Chondrocyte (in vitro differentiated cells): ENCODE data around the gene PBX1. TPM values are rescaled to one million over a fixed set of nuclear protein-coding genes. Genes with fewer than 3 reads are reported as not detected.

Source experiments
- DNase-seq: peaks from one replicate; pipeline ENCODE4 v3.0.0; 2021; ENCODE audit warnings: mixed read lengths, low spot score
- H3K27ac Mint-ChIP-seq: one replicate; pipeline ENCODE4 v1.8.0; 2021; ENCODE audit warnings: mild to moderate bottlenecking, moderate library complexity, mixed read lengths; ENCODE audit not compliant: unreplicated experiment
- H3K27me3 Mint-ChIP-seq: 2 replicates; pipeline ENCODE4 v1.8.0; 2021; ENCODE audit warnings: low read depth, mixed read lengths
- H3K36me3 Mint-ChIP-seq: 2 replicates; pipeline ENCODE4 v1.8.0; 2021; ENCODE audit warnings: low read depth, mixed read lengths
- H3K4me1 Mint-ChIP-seq: 2 replicates; pipeline ENCODE4 v1.8.0; 2021; ENCODE audit warnings: low read depth, mild to moderate bottlenecking, mixed read lengths
- H3K4me3 Mint-ChIP-seq: one replicate; pipeline ENCODE4 v1.8.0; 2021; ENCODE audit warnings: mild to moderate bottlenecking, moderate library complexity, mixed read lengths; ENCODE audit not compliant: unreplicated experiment
- H3K9me3 Mint-ChIP-seq: 2 replicates; pipeline ENCODE4 v1.8.0; 2021; ENCODE audit warnings: low read depth, mixed read lengths
- CTCF ChIP-seq: fragments of 200-600 bp; sonication (generic); IDR thresholded peaks from 2 replicates; pipeline ENCODE4 v1.5.0; 2021; ENCODE audit warnings: antibody characterized with exemption, mild to moderate bottlenecking, moderate library complexity
- total RNA-seq: library from RNA; stranded (reverse); gene quantifications from 3 replicates; pipeline ENCODE4 v1.2.1, GENCODE V29; 2021

The PBX1 gene
- total RNA-seq, 1 donor from 2014 or later, result 23.0 TPM

GRCh38 chr1:164743976-164744375 lies 185.0 kb downstream of the PBX1 start:
- H3K27ac Mint-ChIP-seq, result peak overlapping the region; percentile 42

GRCh38 chr1:164745736-164746135 lies 186.8 kb downstream of the PBX1 start:
- Mint-ChIP-seq H3K27ac (no peak overlapping the region), H3K4me1 (peaks cover 20% of the 10 kb centered on the region), H3K36me3 (no peaks in the 10 kb centered on the region), H3K27me3 (no peaks in the 10 kb centered on the region), H3K4me3 (no peak overlapping the region), H3K9me3 (no peaks in the 10 kb centered on the region)
- DNase-seq, result no peak
- no peak for TF ChIP-seq CTCF

More at GRCh38 chr1:164743976-164744375, 185.0 kb downstream of the PBX1 start:
- Mint-ChIP-seq H3K9me3 (no peaks in the 10 kb centered on the region), H3K36me3 (no peaks in the 10 kb centered on the region), H3K4me1 (peaks cover 20% of the 10 kb centered on the region), H3K4me3 (no peak overlapping the region), H3K27me3 (no peaks in the 10 kb centered on the region)
- no peak for TF ChIP-seq CTCF
- no peak for DNase-seq

GRCh38 chr1:164746632-164747031 lies 187.6 kb downstream of the PBX1 start:
- Mint-ChIP-seq H3K36me3 (no peaks in the 10 kb centered on the region), H3K9me3 (no peaks in the 10 kb centered on the region), H3K4me3 (no peak overlapping the region), H3K27me3 (no peaks in the 10 kb centered on the region), H3K27ac (no peak overlapping the region), H3K4me1 (peaks cover 20% of the 10 kb centered on the region)
- no peak for TF ChIP-seq CTCF
- no peak for DNase-seq

GRCh38 chr1:164748253-164748899 lies 189.4 kb downstream of the PBX1 start:
- DNase-seq, result no peak
- no peak overlapping the region for H3K4me3 Mint-ChIP-seq
- H3K27ac Mint-ChIP-seq, result peak overlapping the region; percentile 71
- H3K27me3 Mint-ChIP-seq, result no peaks in the 10 kb centered on the region
- H3K4me1 Mint-ChIP-seq, result peaks cover 20% of the 10 kb centered on the region
- H3K9me3 Mint-ChIP-seq, result no peaks in the 10 kb centered on the region
- H3K36me3 Mint-ChIP-seq, result no peaks in the 10 kb centered on the region
- no peak for TF ChIP-seq CTCF

- no peak for DNase-seq
- H3K27me3 Mint-ChIP-seq, result no peaks in the 10 kb centered on the region
- peaks cover 5% of the 10 kb centered on the region for H3K9me3 Mint-ChIP-seq
- no peak for TF ChIP-seq CTCF
- peaks cover 8% of the 10 kb centered on the region for H3K4me1 Mint-ChIP-seq
- H3K4me3 Mint-ChIP-seq, result no peak overlapping the region
- H3K36me3 Mint-ChIP-seq, result peaks cover 4% of the 10 kb centered on the region
- no peak overlapping the region for H3K27ac Mint-ChIP-seq
These were observed 194.6 kb downstream of the PBX1 start for GRCh38 chr1:164753521-164754077.
